Hepatocyte (in vitro differentiated cells): Measurements from ENCODE around the gene CCL11.

Source experiments
- CTCF ChIP-seq: fragments of 200-600 bp; sonication (generic); IDR thresholded peaks from 2 replicates; pipeline ENCODE4 v1.5.1; 2016; ENCODE audit warnings: antibody characterized with exemption, mild to moderate bottlenecking; ENCODE audit not compliant: poor library complexity
- EZH2phosphoT487 ChIP-seq: fragments of 200-600 bp; sonication (generic); IDR thresholded peaks from one replicate; pipeline ENCODE4 v1.6.1; 2018; ENCODE audit warnings: antibody characterized with exemption, mild to moderate bottlenecking, low read depth, moderate library complexity; ENCODE audit not compliant: unreplicated experiment, severe bottlenecking

DNA sequence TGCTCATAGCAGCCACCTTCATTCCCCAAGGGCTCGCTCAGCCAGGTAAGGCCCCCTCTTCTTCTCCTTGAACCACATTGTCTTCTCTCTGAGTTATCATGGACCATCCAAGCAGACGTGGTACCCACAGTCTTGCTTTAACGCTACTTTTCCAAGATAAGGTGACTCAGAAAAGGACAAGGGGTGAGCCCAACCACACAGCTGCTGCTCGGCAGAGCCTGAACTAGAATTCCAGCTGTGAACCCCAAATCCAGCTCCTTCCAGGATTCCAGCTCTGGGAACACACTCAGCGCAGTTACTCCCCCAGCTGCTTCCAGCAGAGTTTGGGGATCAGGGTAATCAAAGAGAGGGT, 30.2 kb upstream of the CCL11 start:
- no peak for TF ChIP-seq CTCF
- TF ChIP-seq EZH2phosphoT487, result no peak
